Ovary (tissue), 9 donors: ENCODE results near the gene NPAS3. TPM values are rescaled to one million over a fixed set of nuclear protein-coding genes. Genes with fewer than 3 reads are reported as not detected.

Source experiments
- DNase-seq, 5 donors: peaks; one replicate each; pipeline ENCODE4 v3.0.0-alpha.2; 2019 to 2020
- H3K27ac ChIP-seq, 2 donors: fragments of 200-600 bp; one replicate each; pipeline versions ENCODE4 v1.5.1 to v1.8.0; 2019 to 2022
- H3K27me3 ChIP-seq: fragments of 200-600 bp; one replicate; pipeline ENCODE4 v1.8.0; 2022
- H3K36me3 ChIP-seq: fragments of 200-600 bp; sonication (generic); one replicate; pipeline ENCODE4 v1.5.1; 2019
- H3K4me1 ChIP-seq: one replicate; pipeline ENCODE4 v1.8.1; 2013; ENCODE audit warnings: mild to moderate bottlenecking, moderate library complexity; ENCODE audit not compliant: insufficient read depth
- H3K4me3 ChIP-seq: fragments of 200-600 bp; sonication (generic); one replicate; pipeline ENCODE4 v1.5.1; 2017
- H3K9me3 ChIP-seq, 2 donors: fragments of 200-600 bp in 1 of 2; sonication (generic) in 1 of 2; one replicate each; pipeline versions ENCODE4 v1.5.1 to v1.8.1; 2013 to 2019; ENCODE audit warnings: mild to moderate bottlenecking in 1 of 2, moderate library complexity in 1 of 2
- EP300 ChIP-seq: sonication (generic); formaldehyde crosslinking; IDR thresholded peaks from one replicate; pipeline ENCODE4 v1.6.1; 2017; ENCODE audit warnings: antibody characterized with exemption
- POLR2A ChIP-seq: fragments of 450-650 bp; IDR thresholded peaks from one replicate; pipeline ENCODE4 v1.6.1; 2017; ENCODE audit warnings: antibody characterized with exemption, mild to moderate bottlenecking, moderate library complexity
- WGBS, 3 donors: extraction: QIAGEN DNeasy Blood & Tissue Kit in 1 of 3; methylation state at CpG; one replicate each; pipeline versions ENCODE4 v1.1.5 to v1.1.7; 2013 to 2017; 5-methylcytosine and 5-hydroxymethylcytosine counted together
- intact Hi-C, 4 donors: fragments of 100-400 bp; cut with DNase I; formaldehyde crosslinking; loops; one replicate each; pipeline versions ENCODE4 v1.11.0 to v1.15.1; 2022 to 2023
- polyA plus RNA-seq, 2 donors: library from polyadenylated mRNA; stranded (reverse); fragments of 200-250 nt in 1 of 2; fragments of 350-450 nt in 1 of 2; fragmentation: Illumina TruSeq in 1 of 2; extraction: RNeasy Lipid Tissue Mini Kit (QIAGEN cat#74804) in 1 of 2; gene quantifications; one replicate each; pipeline ENCODE4 v1.2.3, GENCODE V29; 2013 to 2014
- total RNA-seq, 7 donors: library from RNA; depleted of rRNA in 2 of 7; stranded (reverse); fragments of >200 nt in 2 of 7; fragmentation: NEBNext Ultra II Directional in 3 of 7; extraction: Animal tissue kit (Norgen Biotek cat#: 25700) in 3 of 7; gene quantifications; one replicate each; pipeline versions ENCODE4 v1.1.0 to v1.2.4, GENCODE V29; 2016 to 2023
- TF ChIP-seq, protein P1 (sequence below), 3 donors: fragments of 450-650 bp in 2 of 3; fragments of 200-600 bp in 1 of 3; IDR thresholded peaks; one replicate each; pipeline versions ENCODE4 v1.5.1 to v1.8.0; 2016 to 2022; ENCODE audit warnings: antibody characterized with exemption in 3 of 3, mild to moderate bottlenecking in 1 of 3
- donor health status: DM: no; HTN: no; CAD: no; lungs with moderate emphysema.
- donor health status: DM: no; HTN: no; CAD: no.
- donor health status: Bipolar disorder and iron deficiency.
- donor health status: DM: yes; HTN: yes; CAD: no.
- donor health status: DM: no; HTN: no; CAD: no.
- donor health status: DM: yes; HTN: yes; CAD: no.

Gene NPAS3
- total and polyA plus RNA-seq, 9 donors = 1.9 to 15.4 (median 11.4) TPM

DNA sequence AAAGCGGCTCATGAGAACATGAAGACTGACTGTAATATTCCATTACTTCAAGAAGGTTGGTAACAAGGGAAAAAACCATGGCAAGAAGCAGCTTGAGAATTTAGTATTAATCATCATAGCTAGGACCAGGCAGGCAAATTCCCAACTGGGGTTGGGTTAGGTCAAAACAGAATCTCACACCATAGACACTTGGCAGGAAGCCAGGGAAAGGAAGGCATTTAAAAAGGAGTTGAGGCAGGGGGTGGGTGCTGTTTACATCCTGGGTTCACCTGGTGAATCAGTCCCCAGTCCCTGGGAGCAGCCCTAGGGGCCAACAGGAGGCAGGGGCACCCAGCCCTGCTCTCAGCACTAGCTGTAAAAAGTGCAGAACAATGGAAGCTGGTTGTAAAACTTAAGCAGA lies 903.6 kb downstream of the NPAS3 start:
- 95 to 97% (median 96%) methylated on average over 1 of the region's 1 CpG for WGBS, 3 donors
- Histone ChIP-seq H3K4me3 (no peak overlapping the region), H3K4me1 (no peaks in the 10 kb centered on the region), H3K36me3 (no peaks in the 10 kb centered on the region), H3K9me3 (no peaks in the 10 kb centered on the region), H3K27ac (no peak overlapping the region), H3K27me3 (no peaks in the 10 kb centered on the region)
- intact Hi-C loops = loop anchor here in 2 of 4 donors (10.0 kb wide), 2 partner anchors 253 to 393 kb away; no protein-coding TSS in a partner anchor
- DNase-seq = no peak
- TF ChIP-seq, protein P1, sequence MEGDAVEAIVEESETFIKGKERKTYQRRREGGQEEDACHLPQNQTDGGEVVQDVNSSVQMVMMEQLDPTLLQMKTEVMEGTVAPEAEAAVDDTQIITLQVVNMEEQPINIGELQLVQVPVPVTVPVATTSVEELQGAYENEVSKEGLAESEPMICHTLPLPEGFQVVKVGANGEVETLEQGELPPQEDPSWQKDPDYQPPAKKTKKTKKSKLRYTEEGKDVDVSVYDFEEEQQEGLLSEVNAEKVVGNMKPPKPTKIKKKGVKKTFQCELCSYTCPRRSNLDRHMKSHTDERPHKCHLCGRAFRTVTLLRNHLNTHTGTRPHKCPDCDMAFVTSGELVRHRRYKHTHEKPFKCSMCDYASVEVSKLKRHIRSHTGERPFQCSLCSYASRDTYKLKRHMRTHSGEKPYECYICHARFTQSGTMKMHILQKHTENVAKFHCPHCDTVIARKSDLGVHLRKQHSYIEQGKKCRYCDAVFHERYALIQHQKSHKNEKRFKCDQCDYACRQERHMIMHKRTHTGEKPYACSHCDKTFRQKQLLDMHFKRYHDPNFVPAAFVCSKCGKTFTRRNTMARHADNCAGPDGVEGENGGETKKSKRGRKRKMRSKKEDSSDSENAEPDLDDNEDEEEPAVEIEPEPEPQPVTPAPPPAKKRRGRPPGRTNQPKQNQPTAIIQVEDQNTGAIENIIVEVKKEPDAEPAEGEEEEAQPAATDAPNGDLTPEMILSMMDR (IDR thresholded peaks at IDR 0.05) = no peak
- TF ChIP-seq POLR2A (no peak), EP300 (no peak)

DNA sequence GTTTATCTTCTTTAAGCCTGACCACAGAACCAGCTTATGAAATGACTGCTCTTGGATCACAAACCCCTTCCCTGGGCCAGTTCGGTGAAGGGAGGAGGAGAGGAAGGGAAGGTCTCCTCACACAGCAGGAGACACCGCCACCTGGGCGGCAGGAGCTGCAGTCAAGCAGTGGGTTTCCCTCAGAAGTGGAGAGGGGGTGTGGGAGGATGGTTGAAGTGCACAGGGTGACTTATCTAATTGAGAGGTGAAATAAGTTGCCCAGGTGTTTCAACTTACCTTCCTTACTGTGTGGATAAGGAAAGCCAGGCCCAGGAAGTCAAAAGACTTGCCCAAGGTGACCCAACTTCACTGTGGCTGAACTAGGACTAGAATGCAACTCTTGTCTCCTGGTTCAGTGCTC lies 905.4 kb downstream of the NPAS3 start:
- no peak for DNase-seq
- H3K27me3 ChIP-seq = no peaks in the 10 kb centered on the region
- intact Hi-C loops = loop anchor here in 2 of 4 donors (10.0 kb wide), 2 partner anchors 251 to 391 kb away; no protein-coding TSS in a partner anchor
- 70 to 88% (median 75%) methylated on average over 3 of the region's 3 CpGs for WGBS, 3 donors
- no peak for TF ChIP-seq POLR2A
- no peak for TF ChIP-seq EP300
- TF ChIP-seq, protein P1 (IDR thresholded peaks at IDR 0.05) = no peak
- H3K36me3 ChIP-seq = no peaks in the 10 kb centered on the region
- no peaks in the 10 kb centered on the region for H3K4me1 ChIP-seq
- no peaks in the 10 kb centered on the region for H3K9me3 ChIP-seq
- H3K27ac ChIP-seq = no peak overlapping the region
- no peak overlapping the region for H3K4me3 ChIP-seq

DNA sequence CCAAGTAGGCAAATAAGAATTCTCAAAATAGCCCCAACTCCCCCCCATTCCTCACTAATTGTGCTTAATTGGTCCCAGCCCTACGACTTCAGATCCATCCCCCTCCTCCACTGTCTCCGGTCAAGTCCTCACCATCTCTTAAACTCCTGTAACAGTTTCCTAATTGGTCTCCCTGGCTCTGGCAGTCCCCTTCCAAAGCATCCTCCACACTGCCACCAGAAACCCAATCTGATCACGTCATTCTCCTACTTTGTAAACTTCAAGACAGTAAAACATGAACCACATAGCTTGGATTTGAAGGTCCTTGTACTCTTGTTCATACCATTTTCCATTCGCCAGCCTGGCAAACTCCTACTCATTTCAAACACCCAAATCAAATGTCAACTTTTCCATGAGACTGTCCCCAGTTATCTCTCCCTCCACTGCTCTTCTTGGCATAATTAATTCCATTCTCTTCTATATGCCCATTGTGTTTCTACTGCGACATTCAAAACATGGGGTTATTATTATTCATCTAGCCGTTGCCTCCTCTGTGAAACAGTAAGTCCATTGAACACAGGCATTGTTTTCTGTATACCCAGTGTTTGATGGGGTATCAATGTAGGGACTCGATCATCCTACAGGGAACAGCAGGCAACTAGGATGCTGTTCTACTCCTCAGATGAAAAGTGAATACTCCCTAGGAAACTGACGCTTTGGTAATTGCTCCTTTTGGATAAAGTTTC lies 907.6 kb downstream of the NPAS3 start:
- no peaks in the 10 kb centered on the region for H3K36me3 ChIP-seq
- H3K9me3 ChIP-seq = no peaks in the 10 kb centered on the region
- no peaks in the 10 kb centered on the region for H3K4me1 ChIP-seq
- WGBS, 3 donors = 88 to 92% (median 89%) methylated on average over 8 of the region's 8 CpGs
- no peaks in the 10 kb centered on the region for H3K27me3 ChIP-seq
- TF ChIP-seq POLR2A (no peak), EP300 (no peak)
- TF ChIP-seq, protein P1 (IDR thresholded peaks at IDR 0.05) = no peak
- intact Hi-C loops = loop anchor here in 2 of 4 donors (10.0 kb wide), 2 partner anchors 249 to 389 kb away; no protein-coding TSS in a partner anchor
- DNase-seq = no peak
- H3K4me3 ChIP-seq = no peak overlapping the region
- H3K27ac ChIP-seq = no peak overlapping the region

DNA sequence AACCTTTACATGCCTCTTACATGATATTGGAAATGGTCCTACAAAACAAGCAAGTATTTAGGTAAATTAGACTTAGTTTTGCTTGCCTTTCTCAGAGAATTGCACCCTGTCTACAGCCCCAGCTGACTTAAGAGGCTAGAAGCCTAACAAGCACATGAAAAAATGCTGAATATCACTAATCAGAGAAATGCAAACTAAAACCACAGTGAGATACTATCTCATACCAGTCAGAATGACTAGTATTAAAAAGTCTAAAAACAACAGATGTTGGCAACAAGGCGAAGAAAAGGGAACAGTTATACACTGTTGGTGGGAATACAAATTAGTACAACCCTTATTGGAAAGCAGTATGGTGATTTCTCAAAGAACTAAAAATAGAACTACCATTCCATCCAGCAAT lies 908.4 kb downstream of the NPAS3 start:
- WGBS, 3 donors = 88 to 97% (median 91%) methylated on average over 1 of the region's 1 CpG
- H3K9me3 ChIP-seq = no peaks in the 10 kb centered on the region
- no peak overlapping the region for H3K27ac ChIP-seq
- H3K27me3 ChIP-seq = no peaks in the 10 kb centered on the region
- H3K4me1 ChIP-seq = no peaks in the 10 kb centered on the region
- no peak for TF ChIP-seq EP300
- TF ChIP-seq, protein P1 (IDR thresholded peaks at IDR 0.05) = no peak
- DNase-seq = no peak
- no peak overlapping the region for H3K4me3 ChIP-seq
- intact Hi-C loops = loop anchor here in 2 of 4 donors (10.0 kb wide), 2 partner anchors 248 to 388 kb away; no protein-coding TSS in a partner anchor
- H3K36me3 ChIP-seq = no peaks in the 10 kb centered on the region
